Measurements from ENCODE around the gene ZFAND4. TPM values are rescaled to one million over a fixed set of nuclear protein-coding genes. Genes with fewer than 3 reads are reported as not detected.
"Not testable (repeated sequence)": the region's sequence is repeated elsewhere in the genome, so short reads cannot be mapped to it uniquely, and the experiment has no call there.

The ZFAND4 gene
- total RNA-seq, 1 donor from 2014 or later, result 29.5 TPM

DNA sequence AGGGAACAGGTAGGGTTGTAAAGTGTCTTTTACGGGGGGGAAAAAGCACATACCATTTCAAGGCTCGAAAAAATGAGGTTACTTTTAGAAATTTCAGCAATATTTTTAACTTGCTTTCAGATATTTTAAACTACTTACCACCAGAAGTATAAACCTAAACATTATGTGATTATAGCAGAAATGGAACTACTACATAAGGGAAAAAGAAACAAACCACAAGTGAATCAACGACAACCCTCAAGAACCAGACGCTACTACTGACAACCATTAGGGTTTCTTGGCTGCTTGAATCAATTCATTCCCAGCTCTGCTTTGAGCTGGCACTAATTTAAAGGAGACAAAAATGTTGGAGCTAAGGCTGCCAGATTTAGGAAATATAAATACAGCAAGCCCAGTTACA, 80.1 kb downstream of the ZFAND4 start:
- intact Hi-C loops (cut with micrococcal nuclease), result loop anchor here (10.0 kb wide), 4 partner anchors 218 to 692 kb away; partner anchors contain the start of genes ALOX5, ANTXRL, TIMM23 and ZNF22

DNA sequence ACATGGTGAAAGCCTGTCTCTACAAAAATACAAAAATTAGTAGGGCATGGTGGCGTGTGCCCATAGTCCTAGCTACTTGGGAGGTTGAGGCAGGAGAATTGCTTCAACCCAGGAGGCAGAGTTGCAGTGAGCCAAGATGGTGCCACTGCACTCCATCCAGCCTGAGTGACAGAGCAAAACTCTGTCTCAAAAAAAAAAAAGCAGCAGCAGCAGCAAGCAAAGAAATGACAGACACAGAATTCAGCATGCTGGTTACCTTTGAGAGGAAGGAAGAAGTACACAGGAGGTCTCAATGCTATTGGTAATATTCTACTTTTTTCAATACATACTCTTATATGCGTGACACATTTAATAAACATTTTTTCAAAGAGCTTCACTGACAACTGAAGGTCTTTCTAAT, 81.3 kb downstream of the ZFAND4 start:
- intact Hi-C loops (cut with micrococcal nuclease), result loop anchor here (10.0 kb wide), 4 partner anchors 216 to 694 kb away; partner anchors contain the start of genes ALOX5, ANTXRL, TIMM23 and ZNF22

DNA sequence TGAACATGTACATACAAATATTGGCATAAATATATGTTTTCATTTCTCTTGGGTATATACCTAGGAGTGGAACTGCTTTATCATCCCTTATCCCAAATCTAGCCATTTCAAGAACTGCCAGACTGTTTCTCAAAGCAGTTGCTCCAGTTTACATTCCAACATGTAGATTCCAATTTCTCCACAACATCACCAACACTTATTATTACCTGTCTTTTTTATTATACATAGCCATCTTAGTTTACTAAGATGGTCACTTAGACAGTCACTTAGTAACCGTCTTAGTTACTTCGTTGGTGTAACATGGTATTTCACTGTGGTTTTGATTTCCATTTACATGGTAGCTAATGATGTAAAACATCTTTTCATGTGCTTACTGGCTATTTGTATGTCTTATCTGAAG, 82.7 kb downstream of the ZFAND4 start:
- intact Hi-C loops (cut with micrococcal nuclease), result loop anchor here (10.0 kb wide), 4 partner anchors 215 to 695 kb away; partner anchors contain the start of genes ALOX5, ANTXRL, TIMM23 and ZNF22

DNA sequence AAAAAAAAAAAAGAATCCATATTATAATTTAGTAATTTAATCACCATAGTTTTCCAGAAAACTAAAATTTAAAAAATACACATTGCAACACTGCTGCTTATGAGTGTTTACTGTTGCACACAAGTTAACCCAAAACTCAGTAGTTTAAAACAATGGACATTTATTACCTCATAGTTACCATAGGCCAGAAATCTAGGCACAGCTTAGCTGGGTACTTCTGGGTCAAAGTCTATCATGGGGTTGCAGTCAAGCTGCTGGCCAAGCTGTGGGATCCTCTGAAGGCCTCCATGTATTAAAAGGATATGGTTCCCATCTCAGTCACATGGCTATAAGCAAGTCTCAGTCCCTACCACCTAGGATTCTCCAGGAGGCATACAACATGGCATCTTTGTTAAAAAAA, 83.6 kb downstream of the ZFAND4 start:
- intact Hi-C loops (cut with micrococcal nuclease), result no loop called here

DNA sequence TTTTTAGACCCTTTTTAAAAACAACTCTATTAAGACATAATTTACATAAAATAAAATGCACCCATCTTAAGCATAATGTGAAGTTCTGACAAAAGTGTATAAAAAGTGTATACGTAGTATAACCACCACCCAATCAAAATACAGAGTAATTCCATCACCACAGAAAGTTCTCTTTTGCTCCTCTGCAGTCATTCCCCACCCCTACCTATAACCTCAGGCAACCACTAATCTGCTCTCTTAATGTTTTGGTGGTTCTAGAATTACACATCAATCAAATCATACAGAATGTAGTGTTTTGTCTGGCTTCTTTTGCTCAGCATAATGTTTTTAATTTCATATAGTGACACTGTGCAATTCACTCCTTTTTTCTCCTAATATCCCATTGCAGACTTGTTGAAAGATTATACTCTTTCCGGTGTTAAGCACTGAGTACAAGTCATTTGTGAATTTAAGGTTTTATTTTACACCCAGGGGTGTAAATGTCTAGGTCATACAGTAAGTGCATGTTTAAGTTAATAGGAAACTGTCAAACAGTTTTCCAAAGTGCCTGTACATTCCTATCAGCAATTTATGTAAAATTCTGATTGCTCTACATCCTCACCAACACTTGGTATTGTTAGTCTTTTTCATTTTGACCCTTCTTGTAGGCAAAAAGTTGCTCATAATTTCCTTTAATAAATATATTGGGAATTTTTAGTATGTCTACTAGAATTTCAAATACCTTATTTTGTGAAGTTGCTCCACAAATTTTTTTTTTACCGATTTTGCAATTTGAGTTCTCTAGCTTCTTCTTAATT, 86.3 kb downstream of the ZFAND4 start:
- intact Hi-C loops (cut with micrococcal nuclease), result loop anchor here (2.0 kb wide), 1 partner anchor 21 kb away; no protein-coding TSS in a partner anchor

DNA sequence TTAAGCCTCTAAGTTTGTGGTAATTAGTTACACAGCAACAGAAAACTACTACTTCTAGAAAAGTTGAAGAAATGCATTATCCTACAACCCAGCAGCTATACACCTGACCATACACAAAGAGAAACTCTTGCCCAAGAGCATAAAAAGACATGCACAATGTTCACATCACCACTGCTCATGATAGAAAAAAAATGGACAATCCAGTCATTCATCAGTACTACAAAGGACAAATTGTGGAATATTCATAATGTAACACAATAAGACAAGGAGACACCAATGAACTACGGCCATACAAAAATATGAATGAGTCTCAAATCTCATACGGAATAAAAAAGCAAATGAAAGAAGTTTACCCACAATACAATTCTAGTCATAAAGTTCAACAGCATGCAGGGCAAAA, 87.4 kb downstream of the ZFAND4 start:
- intact Hi-C loops (cut with micrococcal nuclease), result no loop called here

DNA sequence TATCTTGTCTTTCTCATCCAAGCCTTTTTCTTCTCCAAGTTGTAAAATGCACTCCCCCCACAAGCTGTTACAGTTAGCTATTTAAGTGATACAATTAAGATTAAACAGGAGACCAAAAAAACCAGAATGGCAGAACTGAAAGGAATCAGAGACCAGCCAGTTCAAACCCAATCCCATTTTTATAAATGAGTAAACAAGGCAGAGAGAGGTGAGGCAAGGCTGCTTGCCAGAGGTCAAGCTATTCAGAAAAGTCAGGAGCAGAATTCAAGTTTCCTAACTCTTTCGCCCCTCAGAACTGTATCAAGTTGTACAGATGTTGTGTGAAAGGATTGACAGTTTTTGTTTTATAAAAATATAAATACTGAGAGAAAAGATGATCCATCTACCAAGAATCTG, 90.2 kb downstream of the ZFAND4 start:
- intact Hi-C loops (cut with micrococcal nuclease), result loop anchor here (5.0 kb wide), 1 partner anchor 445 kb away; no protein-coding TSS in a partner anchor

DNA sequence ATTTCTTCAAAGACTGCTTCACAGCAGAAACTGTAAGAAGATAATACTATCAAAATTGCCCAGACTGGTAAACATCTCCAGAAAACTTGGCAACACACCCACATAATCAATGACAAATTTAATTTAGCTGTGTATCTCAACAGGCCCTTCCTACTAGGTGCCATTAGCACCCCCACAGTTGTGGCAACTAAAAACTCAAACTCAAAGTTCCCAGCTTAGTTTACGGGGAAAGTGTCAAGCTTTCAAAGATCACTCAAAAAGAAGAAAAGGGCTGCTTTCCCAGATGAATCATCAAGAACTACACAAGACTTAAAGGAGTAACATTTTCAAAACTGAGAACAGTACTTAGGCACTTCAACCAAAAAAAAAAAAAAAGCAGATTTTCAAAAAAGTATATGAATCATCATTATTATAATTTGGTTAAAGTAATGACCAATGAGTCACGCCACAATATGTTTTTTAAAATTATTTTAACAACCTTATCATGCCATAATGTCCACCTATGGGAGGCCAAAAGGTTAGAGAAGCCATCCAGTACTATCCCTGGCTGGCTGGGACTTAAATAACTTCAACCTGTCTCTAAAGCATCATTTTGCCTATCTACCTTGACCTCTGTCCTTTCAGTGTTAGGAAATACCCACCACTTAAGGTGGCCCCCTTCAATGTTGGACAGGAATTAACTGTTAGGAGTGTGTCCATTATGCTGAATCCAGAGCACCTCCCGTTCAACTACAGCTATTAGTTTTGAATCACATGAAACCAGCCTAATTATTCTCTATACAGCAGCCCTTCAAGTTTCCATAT, 90.8 kb downstream of the ZFAND4 start:
- intact Hi-C loops (cut with micrococcal nuclease), result loop anchor here (2.0 to 5.0 kb wide), 2 partner anchors 25 to 446 kb away; no protein-coding TSS in a partner anchor

DNA sequence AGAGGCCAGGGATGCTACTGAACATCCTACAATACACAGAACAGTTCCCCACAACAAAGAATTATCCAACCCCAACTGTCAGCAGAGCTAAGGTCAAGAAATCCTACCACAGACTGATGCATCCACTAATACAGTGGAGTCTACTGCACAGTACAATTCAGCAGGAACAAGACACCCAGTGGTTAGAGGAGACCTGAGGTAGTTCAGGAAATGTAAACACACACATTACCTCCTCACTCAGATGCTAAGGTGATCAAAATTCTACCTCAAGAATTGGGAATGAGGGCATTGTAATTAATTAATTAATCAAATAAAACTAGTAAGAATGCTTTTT, 91.4 kb downstream of the ZFAND4 start:
- intact Hi-C loops (cut with micrococcal nuclease), result loop anchor here (2.0 to 5.0 kb wide), 2 partner anchors 24 to 446 kb away; no protein-coding TSS in a partner anchor

DNA sequence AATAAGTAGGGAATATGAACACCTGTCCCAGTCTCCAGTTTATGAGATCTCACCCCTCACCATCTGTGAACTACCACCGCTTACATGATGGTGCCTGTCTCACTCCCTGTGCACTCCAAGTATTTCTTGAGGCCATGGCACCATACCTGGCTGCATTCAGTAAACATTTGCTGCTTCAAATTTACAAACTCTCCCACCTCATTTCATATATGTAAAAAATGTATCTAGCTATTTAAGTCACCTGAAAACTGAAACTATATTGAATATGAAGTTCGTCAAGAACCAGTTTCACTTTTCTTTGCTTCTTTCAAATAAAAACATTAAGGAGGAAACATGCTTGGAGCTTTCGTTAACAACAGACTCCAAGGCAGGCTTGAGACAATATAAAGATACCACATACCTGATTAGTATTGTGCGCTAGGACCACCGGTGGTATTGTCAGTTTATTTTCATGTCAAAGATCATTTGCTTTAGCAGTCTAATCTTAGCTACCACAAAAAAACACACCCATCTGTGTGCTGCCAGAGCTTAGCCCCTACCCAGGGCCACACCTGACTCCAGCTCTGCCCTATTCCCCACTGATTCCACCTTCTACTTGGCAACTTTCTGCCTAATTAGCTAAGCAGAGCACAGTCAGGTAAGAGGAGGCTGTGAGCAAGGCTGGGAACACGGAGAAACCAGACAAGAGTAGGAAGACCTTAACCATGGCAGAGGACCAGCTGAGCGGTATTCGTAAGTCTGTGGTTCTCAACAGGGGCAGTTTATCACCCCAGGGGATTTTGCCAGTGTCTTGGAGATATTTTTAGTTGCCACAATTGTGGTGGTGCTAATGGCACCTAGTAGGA, 92.0 kb downstream of the ZFAND4 start:
- intact Hi-C loops (cut with micrococcal nuclease), result loop anchor here (1.0 to 5.0 kb wide), 4 partner anchors 14 to 447 kb away; partner anchors contain the start of gene ZFAND4

DNA sequence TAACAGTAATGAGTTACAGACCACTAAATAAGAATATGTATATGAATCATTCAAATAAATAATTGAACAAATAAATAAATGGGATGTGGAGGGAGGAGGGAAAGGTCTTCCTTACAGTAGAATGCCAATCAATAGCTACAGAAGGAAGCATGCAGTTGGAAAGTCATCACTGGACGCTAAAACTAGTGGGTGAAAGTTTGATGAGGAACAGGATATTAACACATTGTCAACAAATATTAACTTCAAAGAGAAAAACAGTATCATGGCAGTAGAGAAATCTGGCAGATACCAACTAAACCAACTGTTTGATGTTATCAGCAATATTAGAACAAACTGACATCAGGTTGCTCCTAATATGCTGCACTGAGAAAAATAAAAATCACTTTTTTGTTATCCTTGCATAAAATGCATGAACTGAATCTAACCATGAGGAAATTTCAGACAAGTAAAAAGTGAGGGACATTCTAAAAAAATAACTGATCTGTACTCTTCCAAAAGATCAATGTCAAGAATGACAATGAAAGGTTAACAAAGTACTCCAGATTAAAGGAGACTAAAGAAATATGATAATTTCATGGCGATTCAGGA, 94.1 kb downstream of the ZFAND4 start:
- intact Hi-C loops (cut with micrococcal nuclease), result no loop called here

DNA sequence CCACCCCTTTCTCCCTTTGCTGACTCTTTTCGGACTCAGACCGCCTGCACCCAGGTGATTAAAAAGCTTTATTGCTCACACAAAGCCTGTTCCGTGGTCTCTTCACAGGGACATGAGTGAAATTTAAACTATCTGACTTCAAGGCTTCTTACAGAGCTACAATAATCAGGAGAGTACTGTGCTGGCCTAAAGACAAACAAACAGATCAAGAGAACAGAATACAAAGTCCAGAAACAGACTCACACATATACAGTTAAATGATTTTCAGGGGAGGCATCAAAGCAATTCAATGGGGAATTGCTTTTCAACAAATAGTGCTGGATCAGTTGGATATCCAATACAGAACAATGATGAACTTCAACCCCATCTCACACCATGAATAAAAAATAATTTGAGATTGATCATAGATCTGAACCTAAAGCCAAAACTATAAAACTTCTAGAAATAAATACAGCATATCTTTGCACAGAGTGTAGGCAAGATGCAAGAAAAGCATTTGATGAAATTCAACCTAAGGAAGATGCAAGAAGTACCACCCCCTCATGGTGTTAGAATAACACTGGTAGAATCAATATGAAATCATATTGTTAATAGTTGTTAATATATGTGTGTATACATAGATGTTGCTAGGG, 96.5 kb downstream of the ZFAND4 start:
- intact Hi-C loops (cut with micrococcal nuclease), result no loop called here

DNA sequence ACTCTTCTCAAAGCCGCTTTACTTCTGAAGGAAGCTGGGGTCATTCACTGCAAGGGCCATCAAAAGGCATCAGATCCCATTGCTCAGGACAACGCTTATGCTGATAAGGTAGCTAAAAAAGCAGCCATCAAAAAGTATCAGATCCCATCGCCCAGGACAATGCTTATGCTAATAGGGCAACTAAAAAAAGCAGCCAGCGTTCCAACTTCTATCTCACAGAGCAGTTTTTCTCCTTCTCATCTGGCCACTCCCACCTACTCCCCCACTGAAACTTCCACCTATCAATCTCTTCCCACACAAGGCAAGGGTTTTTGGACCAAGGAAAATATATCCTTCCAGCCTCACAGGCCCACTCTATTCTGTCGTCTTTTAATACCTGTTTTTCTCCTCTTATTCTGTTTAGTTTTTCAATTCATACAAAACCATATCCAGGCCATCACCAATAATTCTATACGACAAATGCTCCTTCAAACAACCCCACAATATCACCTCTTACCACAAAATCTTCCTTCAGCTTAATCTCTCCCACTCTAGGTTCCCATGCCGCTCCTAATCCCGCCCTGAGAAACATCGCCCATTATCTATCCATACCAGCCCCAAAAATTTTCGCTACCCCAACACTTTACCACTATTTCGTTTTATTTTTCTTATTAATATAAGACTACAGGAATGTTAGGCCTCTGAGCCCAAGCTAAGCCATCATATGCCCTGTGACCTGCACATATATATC, 97.4 kb downstream of the ZFAND4 start:
- intact Hi-C loops (cut with micrococcal nuclease), result not testable (repeated sequence)

DNA sequence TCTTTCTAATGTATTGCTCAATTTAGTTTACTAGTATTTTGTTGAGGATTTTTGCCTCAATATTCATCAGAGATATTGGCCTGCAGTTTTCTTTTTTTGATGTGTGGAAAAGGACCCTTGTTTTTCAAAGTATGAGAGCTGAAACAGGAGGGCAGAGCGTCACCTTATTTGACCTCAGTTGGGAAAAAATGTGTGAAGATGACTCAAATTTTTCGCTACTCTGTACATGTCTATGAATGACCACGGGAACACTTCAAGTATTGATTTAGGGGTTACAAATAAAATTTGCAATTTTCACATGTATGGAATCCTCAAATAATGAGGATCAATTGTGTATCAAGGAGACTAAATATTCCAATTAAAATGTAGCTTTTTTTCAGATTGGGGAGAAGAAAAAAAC, 103.1 kb downstream of the ZFAND4 start:
- intact Hi-C loops (cut with micrococcal nuclease), result no loop called here

DNA sequence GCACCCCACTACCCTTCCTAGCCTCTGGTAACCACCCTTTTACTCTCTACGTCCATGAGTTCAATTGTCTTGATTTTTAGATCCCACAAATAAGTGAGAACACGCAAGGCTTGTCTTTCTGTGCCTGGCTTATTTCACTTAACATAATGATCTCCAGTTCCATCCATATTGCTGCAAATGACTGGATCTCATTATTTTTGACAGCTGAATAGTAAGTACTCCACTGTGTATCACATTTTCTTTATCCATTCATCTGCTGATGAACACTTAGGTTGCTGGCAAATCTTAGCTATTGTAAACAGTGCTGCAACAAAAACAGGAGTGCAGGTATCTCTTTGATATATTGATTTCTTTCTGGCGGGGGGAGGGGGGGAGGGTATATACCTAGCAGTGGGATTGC, 106.2 kb downstream of the ZFAND4 start:
- intact Hi-C loops (cut with micrococcal nuclease), result no loop called here
